ENCODE measurements around the gene ZNF234.
"Not testable (repeated sequence)": the region's sequence is repeated elsewhere in the genome, so short reads cannot be mapped to it uniquely, and the experiment has no call there.

DNA sequence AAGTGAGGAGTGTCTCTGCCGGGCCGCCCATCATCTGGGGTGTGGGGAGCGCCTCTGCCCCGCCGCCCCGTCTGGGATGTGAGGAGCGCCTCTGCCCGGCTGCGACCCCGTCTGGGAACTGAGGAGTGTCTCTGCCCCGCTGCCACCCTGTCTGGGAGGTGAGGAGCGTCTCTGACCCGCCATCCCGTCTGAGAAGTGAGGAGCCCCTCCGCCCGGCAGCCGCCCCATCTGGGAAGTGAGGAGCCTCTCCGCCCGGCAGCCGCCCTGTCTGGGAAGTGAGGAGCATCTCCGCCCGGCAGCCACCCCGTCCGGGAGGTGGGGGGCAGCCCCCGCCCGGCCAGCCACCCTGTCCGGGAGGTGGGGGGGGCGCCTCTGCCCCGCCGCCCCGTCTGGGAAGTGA is 62.5 kb downstream of the ZNF234 start:
- not testable (repeated sequence) for TF ChIP-seq FOXA1 (IDR thresholded peaks at IDR 0.05); FOXM1 (IDR thresholded peaks at IDR 0.05; ENCODE audit: borderline replicate concordance); CTBP1 (IDR thresholded peaks at IDR 0.05; ENCODE audit: borderline replicate concordance); SUZ12 (IDR thresholded peaks at IDR 0.05); PKNOX1 (IDR thresholded peaks at IDR 0.05); SP1 (IDR thresholded peaks at IDR 0.05); FOXK2 (IDR thresholded peaks at IDR 0.05); BHLHE40 (IDR thresholded peaks at IDR 0.05; ENCODE audit: borderline replicate concordance); LEF1 (IDR thresholded peaks at IDR 0.05; ENCODE audit: borderline replicate concordance); NFRKB (IDR thresholded peaks at IDR 0.05); ZNF384 (IDR thresholded peaks at IDR 0.05); ELF4 (IDR thresholded peaks at IDR 0.05); TARDBP (IDR thresholded peaks at IDR 0.05); ARNT (IDR thresholded peaks at IDR 0.05)

Measured in HEK293T (cell line).